Measurements from ENCODE around the gene RERE.

DNA sequence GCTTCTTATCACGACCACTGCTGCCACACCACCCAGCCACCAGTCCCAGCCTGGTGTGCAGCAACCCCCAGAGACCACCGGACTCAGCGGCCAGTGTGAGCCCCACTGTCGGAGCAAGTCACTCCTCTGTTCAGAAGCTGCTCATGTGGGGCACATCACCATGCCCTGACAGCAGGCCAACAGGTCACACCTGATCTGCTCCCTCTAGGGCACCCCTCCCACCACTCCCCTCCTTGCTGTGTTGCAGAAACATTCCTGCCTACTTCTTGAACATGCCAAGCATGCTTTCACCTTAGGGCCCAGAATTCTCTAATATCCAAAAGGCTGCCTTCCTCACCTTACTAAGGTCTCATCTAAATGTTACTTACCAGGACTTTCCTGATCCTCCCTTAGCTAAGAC is 353.1 kb downstream of the RERE start:
- TF ChIP-seq, protein P1, sequence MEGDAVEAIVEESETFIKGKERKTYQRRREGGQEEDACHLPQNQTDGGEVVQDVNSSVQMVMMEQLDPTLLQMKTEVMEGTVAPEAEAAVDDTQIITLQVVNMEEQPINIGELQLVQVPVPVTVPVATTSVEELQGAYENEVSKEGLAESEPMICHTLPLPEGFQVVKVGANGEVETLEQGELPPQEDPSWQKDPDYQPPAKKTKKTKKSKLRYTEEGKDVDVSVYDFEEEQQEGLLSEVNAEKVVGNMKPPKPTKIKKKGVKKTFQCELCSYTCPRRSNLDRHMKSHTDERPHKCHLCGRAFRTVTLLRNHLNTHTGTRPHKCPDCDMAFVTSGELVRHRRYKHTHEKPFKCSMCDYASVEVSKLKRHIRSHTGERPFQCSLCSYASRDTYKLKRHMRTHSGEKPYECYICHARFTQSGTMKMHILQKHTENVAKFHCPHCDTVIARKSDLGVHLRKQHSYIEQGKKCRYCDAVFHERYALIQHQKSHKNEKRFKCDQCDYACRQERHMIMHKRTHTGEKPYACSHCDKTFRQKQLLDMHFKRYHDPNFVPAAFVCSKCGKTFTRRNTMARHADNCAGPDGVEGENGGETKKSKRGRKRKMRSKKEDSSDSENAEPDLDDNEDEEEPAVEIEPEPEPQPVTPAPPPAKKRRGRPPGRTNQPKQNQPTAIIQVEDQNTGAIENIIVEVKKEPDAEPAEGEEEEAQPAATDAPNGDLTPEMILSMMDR (conservative IDR thresholded peaks at IDR 0.05 in 1 of 2, IDR thresholded peaks at IDR 0.05 in 1 of 2; ENCODE audit: extremely low read depth in 1 of 2, insufficient read depth in 1 of 2, low read depth in 1 of 2, low read length in 2 of 2) = no peak
- TF ChIP-seq EZH2 (IDR thresholded peaks at IDR 0.05; ENCODE audit: borderline replicate concordance, low read length) = no peak
